Measurements from ENCODE around the gene CYP26B1. TPM values are rescaled to one million over a fixed set of nuclear protein-coding genes. Genes with fewer than 3 reads are reported as not detected.

The CYP26B1 gene
- total and polyA plus RNA-seq, 9 of the 15 experiments (the other 6 are each of a cell fraction or from before 2014, with no cell fraction given), result 0.01 to 0.13 (median 0.04) TPM; not detected in 6

DNA sequence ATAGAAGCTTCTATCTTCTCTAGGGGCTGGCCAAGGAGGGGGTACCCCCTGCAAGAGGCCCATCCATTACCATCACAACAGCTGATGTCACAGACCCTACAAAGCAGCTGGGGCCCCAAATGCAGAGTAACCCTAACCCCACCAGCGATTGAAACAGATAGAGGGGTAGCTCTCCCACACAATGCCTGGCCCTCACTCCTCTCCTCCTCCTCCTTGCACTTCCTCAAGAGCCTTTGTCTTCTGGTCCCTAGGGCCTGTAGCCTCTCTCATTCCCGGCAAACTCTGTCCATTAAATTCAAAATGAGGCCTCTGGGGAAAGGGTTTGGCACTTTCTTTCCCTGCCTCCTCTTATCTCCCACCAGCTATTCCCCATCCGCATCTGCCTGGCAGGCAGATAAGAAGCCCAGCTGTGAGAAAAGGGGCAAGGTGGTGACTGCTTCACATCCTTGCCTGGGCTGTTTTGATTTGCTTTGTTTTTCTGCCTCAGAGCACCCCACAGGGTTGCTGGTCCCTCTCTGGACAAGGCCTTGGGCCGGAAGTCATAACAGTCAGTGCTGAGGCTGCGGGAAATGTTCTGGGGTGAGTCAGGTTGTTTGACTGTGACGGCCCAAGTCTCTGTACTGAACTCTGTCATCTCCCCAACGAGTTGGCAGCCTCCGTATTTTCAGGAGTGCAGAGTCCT, 26.1 kb upstream of the CYP26B1 start:
- no peaks in the 10 kb centered on the region for H3K79me2 ChIP-seq (ENCODE audit: control insufficient read depth, insufficient read depth, low read length)
- ChIA-PET CTCF (ENCODE audit: low intra/inter-chr PET ratio) (no interaction called here), POLR2A (interaction anchor here (0.6 to 2.4 kb wide), 2 partner anchors 11 to 1399 kb away, joined by 4 to 7 read pairs; no protein-coding TSS in a partner anchor)
- DNase-seq (ENCODE audit: extremely low read depth in 1 of 4, low spot score in 3 of 4) (peak in 1 of 4 experiments; percentile 27), ATAC-seq (no peak), FAIRE-seq (no peak)
- H4K20me1 ChIP-seq (replicated peaks; ENCODE audit: control insufficient read depth, insufficient read depth, low read length), result no peaks in the 10 kb centered on the region; the same call in 1 of the 2 replicates
- no TSS peak for BruUV-seq (replicated peaks)
- no peak overlapping the region for H3K9ac ChIP-seq (ENCODE audit: insufficient read depth in 1 of 2, low read depth in 2 of 2, low read length in 2 of 2)
- intact Hi-C loops (cut with micrococcal nuclease) (no loop called here), in situ Hi-C loops (cut with MboI) (no loop called here)
- 3% methylated on average over 8 of the region's 8 CpGs for WGBS (ENCODE audit: insufficient coverage, low coverage, missing lambda C conversion rate)
- H3K4me1 ChIP-seq (replicated peaks in 1 of 2; ENCODE audit: control insufficient read depth in 2 of 2, insufficient read depth in 2 of 2, low read length in 2 of 2), result peaks cover 0 to 5% of the 10 kb centered on the region in 2 experiments; a peak in 1 of 5 replicates
- H3K27ac ChIP-seq (ENCODE audit: extremely low read depth, low read depth, low read length), result no peak overlapping the region
- H3K4me3 ChIP-seq, result no peak overlapping the region
- peaks cover 0 to 12% of the 10 kb centered on the region in 2 experiments; a peak in 2 of 5 replicates for H3K27me3 ChIP-seq (ENCODE audit: control insufficient read depth in 2 of 2, insufficient read depth in 2 of 2, low read length in 2 of 2)
- no peaks in the 10 kb centered on the region for H3K9me1 ChIP-seq (ENCODE audit: control insufficient read depth, insufficient read depth, low read length)
- H3K4me2 ChIP-seq (ENCODE audit: insufficient read depth, low read length), result no peak overlapping the region
- no peaks in the 10 kb centered on the region for H3K36me3 ChIP-seq (ENCODE audit: control insufficient read depth, insufficient read depth, low read length)
- no peaks in the 10 kb centered on the region for H3K9me3 ChIP-seq (replicated peaks; ENCODE audit: control insufficient read depth, insufficient read depth, low read depth, low read length)
- no peak overlapping the region for H2AFZ ChIP-seq (ENCODE audit: low read depth, low read length)
- no peak for TF ChIP-seq ETV5 (CRISPR knock-in tag; IDR thresholded peaks at IDR 0.05; ENCODE audit: low read depth)
- TF ChIP-seq STAT5B (CRISPR knock-in tag; IDR thresholded peaks at IDR 0.05), result no peak
- TF ChIP-seq SPI1 (IDR thresholded peaks at IDR 0.05; ENCODE audit: borderline replicate concordance, low read depth, low read length), result no peak
- no peak for TF ChIP-seq ZNF12 (CRISPR knock-in tag; IDR thresholded peaks at IDR 0.05)
- TF ChIP-seq DNMT1 (IDR thresholded peaks at IDR 0.05), result no peak
- no peak for TF ChIP-seq SMAD1 (IDR thresholded peaks at IDR 0.05; ENCODE audit: low read depth, low read length, partially characterized antibody)
- peak; percentile 49 for TF ChIP-seq CBFA2T2 (conservative IDR thresholded peaks at IDR 0.05)
- no peak for TF ChIP-seq ATF1 (CRISPR knock-in tag; IDR thresholded peaks at IDR 0.05)
- no peak for TF ChIP-seq ATF1 (tag; IDR thresholded peaks at IDR 0.05)
- TF ChIP-seq, protein P1, sequence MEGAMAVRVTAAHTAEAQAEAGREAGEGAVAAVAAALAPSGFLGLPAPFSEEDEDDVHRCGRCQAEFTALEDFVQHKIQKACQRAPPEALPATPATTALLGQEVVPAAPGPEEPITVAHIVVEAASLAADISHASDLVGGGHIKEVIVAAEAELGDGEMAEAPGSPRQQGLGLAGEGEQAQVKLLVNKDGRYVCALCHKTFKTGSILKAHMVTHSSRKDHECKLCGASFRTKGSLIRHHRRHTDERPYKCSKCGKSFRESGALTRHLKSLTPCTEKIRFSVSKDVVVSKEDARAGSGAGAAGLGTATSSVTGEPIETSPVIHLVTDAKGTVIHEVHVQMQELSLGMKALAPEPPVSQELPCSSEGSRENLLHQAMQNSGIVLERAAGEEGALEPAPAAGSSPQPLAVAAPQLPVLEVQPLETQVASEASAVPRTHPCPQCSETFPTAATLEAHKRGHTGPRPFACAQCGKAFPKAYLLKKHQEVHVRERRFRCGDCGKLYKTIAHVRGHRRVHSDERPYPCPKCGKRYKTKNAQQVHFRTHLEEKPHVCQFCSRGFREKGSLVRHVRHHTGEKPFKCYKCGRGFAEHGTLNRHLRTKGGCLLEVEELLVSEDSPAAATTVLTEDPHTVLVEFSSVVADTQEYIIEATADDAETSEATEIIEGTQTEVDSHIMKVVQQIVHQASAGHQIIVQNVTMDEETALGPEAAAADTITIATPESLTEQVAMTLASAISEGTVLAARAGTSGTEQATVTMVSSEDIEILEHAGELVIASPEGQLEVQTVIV (CRISPR knock-in tag; IDR thresholded peaks at IDR 0.05; ENCODE audit: borderline replicate concordance), result no peak
- TF ChIP-seq ARID1B (IDR thresholded peaks at IDR 0.05), result peak; percentile 26; the same call in 1 of the 2 replicates
- 0 out of 2 replicates have a peak, but pooled peaks have one; percentile 13 for TF ChIP-seq TCF3 (CRISPR knock-in tag; IDR thresholded peaks at IDR 0.05)
- TF ChIP-seq, protein P2, sequence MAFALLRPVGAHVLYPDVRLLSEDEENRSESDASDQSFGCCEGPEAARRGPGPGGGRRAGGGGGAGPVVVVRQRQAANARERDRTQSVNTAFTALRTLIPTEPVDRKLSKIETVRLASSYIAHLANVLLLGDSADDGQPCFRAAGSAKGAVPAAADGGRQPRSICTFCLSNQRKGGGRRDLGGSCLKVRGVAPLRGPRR (CRISPR knock-in tag; IDR thresholded peaks at IDR 0.05), result no peak
- TF ChIP-seq, protein P3, sequence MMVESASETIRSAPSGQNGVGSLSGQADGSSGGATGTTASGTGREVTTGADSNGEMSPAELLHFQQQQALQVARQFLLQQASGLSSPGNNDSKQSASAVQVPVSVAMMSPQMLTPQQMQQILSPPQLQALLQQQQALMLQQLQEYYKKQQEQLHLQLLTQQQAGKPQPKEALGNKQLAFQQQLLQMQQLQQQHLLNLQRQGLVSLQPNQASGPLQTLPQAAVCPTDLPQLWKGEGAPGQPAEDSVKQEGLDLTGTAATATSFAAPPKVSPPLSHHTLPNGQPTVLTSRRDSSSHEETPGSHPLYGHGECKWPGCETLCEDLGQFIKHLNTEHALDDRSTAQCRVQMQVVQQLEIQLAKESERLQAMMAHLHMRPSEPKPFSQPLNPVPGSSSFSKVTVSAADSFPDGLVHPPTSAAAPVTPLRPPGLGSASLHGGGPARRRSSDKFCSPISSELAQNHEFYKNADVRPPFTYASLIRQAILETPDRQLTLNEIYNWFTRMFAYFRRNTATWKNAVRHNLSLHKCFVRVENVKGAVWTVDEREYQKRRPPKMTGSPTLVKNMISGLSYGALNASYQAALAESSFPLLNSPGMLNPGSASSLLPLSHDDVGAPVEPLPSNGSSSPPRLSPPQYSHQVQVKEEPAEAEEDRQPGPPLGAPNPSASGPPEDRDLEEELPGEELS (CRISPR knock-in tag; IDR thresholded peaks at IDR 0.05; ENCODE audit: borderline replicate concordance), result no peak
